Heart left ventricle (tissue), 13 donors: ENCODE data around the gene SLCO3A1.

Source experiments
- CTCF ChIP-seq, 12 donors: fragments of 200-600 bp; sonication (generic) in 4 of 12; IDR thresholded peaks; one replicate each; pipeline versions ENCODE4 v1.5.0 to v1.8.0; 2018 to 2022; ENCODE audit warnings: antibody characterized with exemption in 12 of 12, mild to moderate bottlenecking in 5 of 12
- POLR2A ChIP-seq, 2 donors: fragments of 450-650 bp; IDR thresholded peaks; one replicate each; pipeline ENCODE4 v1.6.1; 2017; ENCODE audit warnings: antibody characterized with exemption in 2 of 2, mild to moderate bottlenecking in 2 of 2, moderate library complexity in 2 of 2
- donor health status: ischemic (EF 13 %, LVEDD 7.1; RV severe dilation, severe dysfunction).
- donor health status: DM: no; HTN: yes; CAD: no.
- donor health status: DM: no; HTN: no; CAD: no.
- donor health status: ischemic (EF 25% LVEDD 6.9; RV normal size, moderate dysfunction).
- donor health status: ischemic (EF 25% LVEDD 5.7; RV mildly dilated, moderate dysfunction).
- donor health status: ischemic (EF 35%, LVEDD 5.7; RV mildly dilated, moderate dysfunction).
- donor health status: nonischemic (EF 11% LVEDD 7.7; RV severe dilation, severe dysfunction).
- donor health status: DM: yes; HTN: yes; CAD: no.
- donor health status: PGD.
- donor health status: ischemic (EF 29% LVEDD 5.4; RV normal size, mild dysfunction).
- donor health status: nonischemic (EF 23%, LVEDD 6.1; RV moderate dilation, normal function).

- no peak for TF ChIP-seq CTCF (IDR thresholded peaks at IDR 0.05)
- TF ChIP-seq POLR2A (IDR thresholded peaks at IDR 0.05) = no peak
Measured at GRCh38 chr15:91863621-91864255, 10.2 kb downstream of the SLCO3A1 start.
